Muscle layer of duodenum (tissue), 2 donors: ENCODE results near the gene ZNF385B.

Source experiments
- H3K27ac ChIP-seq: one replicate; pipeline ENCODE4 v1.7.0; 2013; ENCODE audit warnings: mild to moderate bottlenecking, low read length
- H3K27me3 ChIP-seq: one replicate; pipeline ENCODE4 v1.7.0; 2013; ENCODE audit warnings: low read depth, mild to moderate bottlenecking, control low read depth, low read length
- H3K36me3 ChIP-seq, 2 donors: one replicate each; pipeline ENCODE4 v1.7.0; 2013; ENCODE audit warnings: low read length in 2 of 2, control low read depth in 1 of 2, mild to moderate bottlenecking in 1 of 2; ENCODE audit not compliant: insufficient read depth in 2 of 2, control insufficient read depth in 1 of 2
- H3K4me1 ChIP-seq, 2 donors: one replicate each; pipeline ENCODE4 v1.7.0; 2013; ENCODE audit warnings: low read length in 2 of 2, mild to moderate bottlenecking in 2 of 2, control low read depth in 1 of 2, moderate library complexity in 1 of 2; ENCODE audit not compliant: insufficient read depth in 2 of 2, control insufficient read depth in 1 of 2
- H3K4me3 ChIP-seq, 2 donors: one replicate each; pipeline ENCODE4 v1.7.0; 2013; ENCODE audit warnings: low read length in 2 of 2, low read depth in 1 of 2, mild to moderate bottlenecking in 1 of 2
- H3K9me3 ChIP-seq, 2 donors: one replicate each; pipeline ENCODE4 v1.7.0; 2013; ENCODE audit warnings: low read length in 2 of 2, control low read depth in 1 of 2, mild to moderate bottlenecking in 1 of 2; ENCODE audit not compliant: control insufficient read depth in 1 of 2
- donor health status: healthy.

Gene ZNF385B

GRCh38 chr2:179444056-179444455 lies 417.4 kb downstream of the ZNF385B start:
- H3K4me3 ChIP-seq: no peak overlapping the region
- no peak overlapping the region for H3K27ac ChIP-seq
- H3K27me3 ChIP-seq: no peaks in the 10 kb centered on the region
- H3K9me3 ChIP-seq: no peaks in the 10 kb centered on the region
- no peaks in the 10 kb centered on the region for H3K4me1 ChIP-seq
- H3K36me3 ChIP-seq: no peaks in the 10 kb centered on the region

- no peaks in the 10 kb centered on the region for H3K4me1 ChIP-seq
- H3K27me3 ChIP-seq: no peaks in the 10 kb centered on the region
- no peaks in the 10 kb centered on the region for H3K9me3 ChIP-seq
- H3K27ac ChIP-seq: no peak overlapping the region
- no peaks in the 10 kb centered on the region for H3K36me3 ChIP-seq
- no peak overlapping the region for H3K4me3 ChIP-seq
Observed at GRCh38 chr2:179443180-179443579, 418.2 kb downstream of the ZNF385B start.

GRCh38 chr2:179442206-179442605 lies 419.2 kb downstream of the ZNF385B start:
- no peaks in the 10 kb centered on the region for H3K27me3 ChIP-seq
- H3K36me3 ChIP-seq: no peaks in the 10 kb centered on the region
- H3K4me1 ChIP-seq: no peaks in the 10 kb centered on the region
- H3K9me3 ChIP-seq: no peaks in the 10 kb centered on the region
- H3K4me3 ChIP-seq: no peak overlapping the region
- H3K27ac ChIP-seq: no peak overlapping the region

GRCh38 chr2:179441551-179441950 lies 419.9 kb downstream of the ZNF385B start:
- no peak overlapping the region for H3K4me3 ChIP-seq
- H3K4me1 ChIP-seq: no peaks in the 10 kb centered on the region

GRCh38 chr2:179440642-179441251 lies 420.7 kb downstream of the ZNF385B start:
- H3K4me1 ChIP-seq: no peaks in the 10 kb centered on the region
- H3K36me3 ChIP-seq: no peaks in the 10 kb centered on the region
- H3K9me3 ChIP-seq: no peaks in the 10 kb centered on the region
- no peak overlapping the region for H3K27ac ChIP-seq
- no peaks in the 10 kb centered on the region for H3K27me3 ChIP-seq
- H3K4me3 ChIP-seq: no peak overlapping the region

More at GRCh38 chr2:179441551-179441950, 419.9 kb downstream of the ZNF385B start:
- H3K9me3 ChIP-seq: no peaks in the 10 kb centered on the region
- H3K36me3 ChIP-seq: no peaks in the 10 kb centered on the region
- H3K27me3 ChIP-seq: no peaks in the 10 kb centered on the region
- no peak overlapping the region for H3K27ac ChIP-seq

GRCh38 chr2:179438654-179439053 lies 422.8 kb downstream of the ZNF385B start:
- Histone ChIP-seq H3K4me3 (no peak overlapping the region), H3K4me1 (no peaks in the 10 kb centered on the region), H3K9me3 (no peaks in the 10 kb centered on the region), H3K27me3 (no peaks in the 10 kb centered on the region), H3K27ac (no peak overlapping the region), H3K36me3 (no peaks in the 10 kb centered on the region)

GRCh38 chr2:179437430-179437829 lies 424.0 kb downstream of the ZNF385B start:
- H3K4me1 ChIP-seq: no peaks in the 10 kb centered on the region
- H3K9me3 ChIP-seq: no peaks in the 10 kb centered on the region
- no peaks in the 10 kb centered on the region for H3K27me3 ChIP-seq
- H3K4me3 ChIP-seq: no peak overlapping the region
- no peaks in the 10 kb centered on the region for H3K36me3 ChIP-seq
- no peak overlapping the region for H3K27ac ChIP-seq

GRCh38 chr2:179435566-179435965 lies 425.8 kb downstream of the ZNF385B start:
- Histone ChIP-seq H3K36me3 (no peaks in the 10 kb centered on the region), H3K27ac (no peak overlapping the region), H3K4me1 (no peaks in the 10 kb centered on the region), H3K9me3 (no peaks in the 10 kb centered on the region), H3K27me3 (no peaks in the 10 kb centered on the region), H3K4me3 (no peak overlapping the region)

GRCh38 chr2:179435000-179435399 lies 426.4 kb downstream of the ZNF385B start:
- Histone ChIP-seq H3K4me1 (no peaks in the 10 kb centered on the region), H3K27me3 (no peaks in the 10 kb centered on the region), H3K9me3 (no peaks in the 10 kb centered on the region), H3K4me3 (no peak overlapping the region), H3K36me3 (no peaks in the 10 kb centered on the region), H3K27ac (no peak overlapping the region)

- Histone ChIP-seq H3K4me3 (no peak overlapping the region), H3K27ac (no peak overlapping the region), H3K9me3 (no peaks in the 10 kb centered on the region), H3K4me1 (no peaks in the 10 kb centered on the region), H3K36me3 (no peaks in the 10 kb centered on the region), H3K27me3 (no peaks in the 10 kb centered on the region)
Observed at GRCh38 chr2:179434357-179434756, 427.1 kb downstream of the ZNF385B start.

- no peaks in the 10 kb centered on the region for H3K9me3 ChIP-seq
- H3K27ac ChIP-seq: no peak overlapping the region
Observed at GRCh38 chr2:179432751-179433150, 428.7 kb downstream of the ZNF385B start.

GRCh38 chr2:179429597-179429996 lies 431.8 kb downstream of the ZNF385B start:
- no peaks in the 10 kb centered on the region for H3K4me1 ChIP-seq
- H3K36me3 ChIP-seq: no peaks in the 10 kb centered on the region
- H3K9me3 ChIP-seq: no peaks in the 10 kb centered on the region
- no peak overlapping the region for H3K27ac ChIP-seq
- H3K27me3 ChIP-seq: no peaks in the 10 kb centered on the region
- no peak overlapping the region for H3K4me3 ChIP-seq

More at GRCh38 chr2:179432751-179433150, 428.7 kb downstream of the ZNF385B start:
- H3K4me3 ChIP-seq: no peak overlapping the region
- H3K27me3 ChIP-seq: no peaks in the 10 kb centered on the region
- H3K4me1 ChIP-seq: no peaks in the 10 kb centered on the region
- no peaks in the 10 kb centered on the region for H3K36me3 ChIP-seq
